Right ventricle myocardium superior (tissue), 1 donor: ENCODE data around the gene CLTCL1. TPM values are rescaled to one million over a fixed set of nuclear protein-coding genes. Genes with fewer than 3 reads are reported as not detected.
"Not testable (repeated sequence)": the region's sequence is repeated elsewhere in the genome, so short reads cannot be mapped to it uniquely, and the experiment has no call there.

Experiments
- ATAC-seq: fragments of 200-7000 bp; cut with Tn5 transposase; one replicate; pipeline ENCODE4 v1.9.1; 2020; ENCODE audit warnings: mild to moderate bottlenecking; ENCODE audit not compliant: poor library complexity
- DNase-seq: peaks from one replicate; pipeline ENCODE4 v3.0.0-alpha.2; 2020
- intact Hi-C: fragments of 100-400 bp; cut with DNase I; formaldehyde crosslinking; loops from one replicate; pipeline ENCODE4 v1.11.2; 2022
- total RNA-seq: library from RNA; stranded (reverse); fragmentation: NEBNext Ultra II Directional; extraction: Animal tissue kit (Norgen Biotek cat#: 25700); gene quantifications from one replicate; pipeline ENCODE4 v1.2.1, GENCODE V29; 2021
- donor health status: DM: no; HTN: yes; CAD: no; lungs with severe emphysema.

CLTCL1 gene
- total RNA-seq, 1 donor from 2014 or later = 9.6 TPM

DNA sequence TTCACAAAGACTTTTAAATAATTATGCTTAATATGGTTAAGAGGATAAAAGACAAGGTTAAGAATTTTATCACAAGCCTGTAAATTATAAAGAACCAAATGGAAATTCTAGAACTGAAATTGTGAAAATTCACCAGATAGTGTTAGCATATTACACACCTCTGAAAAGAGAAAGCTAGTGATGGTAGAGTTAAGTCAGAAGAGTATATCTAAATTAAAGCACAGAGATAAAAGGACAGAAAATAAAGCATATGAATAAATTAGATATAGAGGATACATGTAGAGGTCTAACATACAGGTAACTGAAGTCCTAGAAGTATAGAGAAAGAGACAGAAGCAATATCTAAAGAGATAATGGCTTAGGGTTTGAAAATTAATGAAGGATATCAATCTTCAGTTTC lies 4.2 kb upstream of the CLTCL1 start:
- ATAC-seq (no peak), DNase-seq (no peak)
- intact Hi-C loops = no loop called here

GRCh38 chr22:19292458-19293230 lies 1.1 kb upstream of the CLTCL1 start:
- intact Hi-C loops = no loop called here
- DNase-seq (peak; percentile 44), ATAC-seq (peak; percentile 13)

- intact Hi-C loops = no loop called here
- ATAC-seq (peak; percentile 59), DNase-seq (peak; percentile 69)
Measured at GRCh38 chr22:19291218-19291579, 320 bp downstream of the CLTCL1 start.

GRCh38 chr22:19290400-19291217 lies 910 bp downstream of the CLTCL1 start:
- intact Hi-C loops = no loop called here
- ATAC-seq = peak; percentile 20
- no peak for DNase-seq

DNA sequence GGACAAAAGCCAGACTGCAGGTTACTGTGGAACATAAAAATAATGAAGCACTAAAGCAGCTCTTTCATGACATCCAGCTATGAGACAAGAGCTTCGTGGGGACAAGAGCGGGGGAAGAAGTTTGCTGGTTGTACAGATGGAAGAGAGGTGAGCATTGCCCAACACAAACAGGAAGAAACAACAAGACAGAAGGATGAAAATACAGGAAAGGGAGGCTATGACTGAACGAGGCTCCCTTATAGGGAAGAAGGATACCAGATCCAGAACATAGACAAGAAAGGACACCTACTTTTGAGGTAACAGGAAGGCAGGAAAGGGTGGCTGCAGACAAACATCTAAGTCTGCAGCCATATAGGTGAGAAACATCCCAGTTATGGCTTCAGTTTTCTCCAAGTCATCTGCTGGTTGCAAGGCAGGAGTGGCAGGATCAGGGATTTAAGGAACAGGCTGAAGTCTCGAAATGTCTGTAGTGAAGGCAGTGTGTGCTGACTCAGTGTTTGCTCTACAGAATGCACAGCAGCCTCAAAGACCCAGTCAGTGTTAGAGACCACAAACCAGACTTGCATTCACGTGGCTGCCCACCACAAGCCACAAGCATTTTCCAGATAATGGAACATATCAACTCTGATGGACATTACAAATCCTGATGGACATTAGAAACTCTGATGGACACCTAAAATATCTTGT lies 1.9 kb downstream of the CLTCL1 start:
- ATAC-seq (no peak), DNase-seq (no peak)
- intact Hi-C loops = no loop called here

- no peak for DNase-seq
- intact Hi-C loops = no loop called here
- no peak for ATAC-seq
Measured at GRCh38 chr22:19287889-19288288, 3.6 kb downstream of the CLTCL1 start.

GRCh38 chr22:19287076-19287707 lies 4.3 kb downstream of the CLTCL1 start:
- ATAC-seq = no peak
- intact Hi-C loops = no loop called here
- DNase-seq = no peak

- intact Hi-C loops = no loop called here
Measured at GRCh38 chr22:19285831-19286230, 5.7 kb downstream of the CLTCL1 start.

DNA sequence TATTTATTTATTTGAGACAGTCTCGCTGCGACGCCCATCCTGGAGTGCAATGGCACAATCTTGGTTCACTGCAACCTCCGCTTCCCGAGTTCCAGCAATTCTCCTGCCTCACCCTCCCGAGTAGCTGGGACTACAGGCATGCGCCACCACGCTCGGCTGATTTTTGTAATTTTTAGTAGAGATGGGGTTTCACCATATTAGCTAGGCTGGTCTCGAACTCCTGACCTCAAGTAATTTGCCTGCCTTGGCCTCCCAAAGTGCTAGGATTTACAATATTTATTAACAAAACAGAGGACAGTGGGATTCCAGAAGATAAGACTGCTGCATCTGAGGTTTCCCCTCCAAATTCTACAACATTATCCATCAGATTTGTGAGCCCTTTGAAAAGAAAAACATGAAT lies 12.4 kb downstream of the CLTCL1 start:
- DNase-seq, ATAC-seq, intact Hi-C loops: not testable (repeated sequence)

More at GRCh38 chr22:19285831-19286230, 5.7 kb downstream of the CLTCL1 start:
- ATAC-seq (no peak), DNase-seq (no peak)

DNA sequence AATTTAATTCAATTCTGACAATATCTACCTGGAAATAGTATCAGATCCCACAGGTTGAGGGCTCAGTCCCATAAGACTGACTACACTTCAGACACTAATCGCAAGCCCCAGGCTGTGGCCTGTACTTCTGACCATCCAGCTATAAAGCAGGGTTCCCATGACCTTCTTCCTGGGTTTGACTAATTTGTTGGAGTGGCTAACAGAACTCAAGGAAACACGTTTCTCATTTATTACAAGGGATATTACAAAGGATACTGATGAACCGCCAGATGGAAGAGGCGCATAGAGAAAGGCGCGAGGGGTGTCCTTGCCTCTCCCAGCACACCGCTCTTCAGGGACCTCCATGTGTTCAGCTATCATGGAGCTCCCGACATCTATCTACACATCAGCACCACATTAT lies 13.7 kb downstream of the CLTCL1 start:
- ATAC-seq = no peak
- intact Hi-C loops = no loop called here
- no peak for DNase-seq

DNA sequence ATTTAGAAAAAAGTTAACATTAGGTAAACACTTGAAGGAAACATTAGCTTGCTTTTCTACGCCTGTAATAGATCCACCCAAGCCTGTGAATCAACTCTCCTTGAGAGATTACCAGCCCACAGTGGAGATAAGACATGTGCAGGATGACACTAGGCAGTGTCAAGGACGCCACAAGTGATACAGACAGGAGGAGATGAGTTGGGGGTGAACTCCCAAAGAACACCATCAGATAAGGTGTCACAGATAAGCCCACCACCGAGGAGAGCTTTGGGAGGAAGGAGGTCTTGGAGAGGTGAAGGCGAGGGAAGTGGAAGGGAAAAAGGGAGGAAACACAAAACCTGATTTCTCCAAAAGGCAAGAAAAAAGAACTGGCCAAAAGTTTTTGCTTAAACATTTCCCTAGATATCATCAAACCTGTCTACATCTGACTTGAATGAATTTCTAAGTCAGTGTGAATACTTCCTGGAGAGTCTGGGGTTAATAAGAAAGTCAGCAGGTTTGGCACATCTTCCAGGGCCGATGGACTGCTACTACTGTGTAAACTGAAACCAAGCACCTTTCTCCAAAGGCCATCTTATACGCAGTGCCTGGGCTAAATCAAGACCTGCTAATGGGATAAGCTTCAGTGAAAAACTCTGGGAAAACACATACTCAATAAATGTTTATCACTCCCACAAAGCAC lies 15.5 kb downstream of the CLTCL1 start:
- DNase-seq (no peak), ATAC-seq (peak; percentile 69)
- intact Hi-C loops = no loop called here

GRCh38 chr22:19275513-19275912 lies 16.0 kb downstream of the CLTCL1 start:
- intact Hi-C loops = no loop called here
- DNase-seq = no peak
- ATAC-seq = no peak

- ATAC-seq = no peak
- intact Hi-C loops = no loop called here
- DNase-seq = no peak
Measured at GRCh38 chr22:19275104-19275503, 16.4 kb downstream of the CLTCL1 start.

DNA sequence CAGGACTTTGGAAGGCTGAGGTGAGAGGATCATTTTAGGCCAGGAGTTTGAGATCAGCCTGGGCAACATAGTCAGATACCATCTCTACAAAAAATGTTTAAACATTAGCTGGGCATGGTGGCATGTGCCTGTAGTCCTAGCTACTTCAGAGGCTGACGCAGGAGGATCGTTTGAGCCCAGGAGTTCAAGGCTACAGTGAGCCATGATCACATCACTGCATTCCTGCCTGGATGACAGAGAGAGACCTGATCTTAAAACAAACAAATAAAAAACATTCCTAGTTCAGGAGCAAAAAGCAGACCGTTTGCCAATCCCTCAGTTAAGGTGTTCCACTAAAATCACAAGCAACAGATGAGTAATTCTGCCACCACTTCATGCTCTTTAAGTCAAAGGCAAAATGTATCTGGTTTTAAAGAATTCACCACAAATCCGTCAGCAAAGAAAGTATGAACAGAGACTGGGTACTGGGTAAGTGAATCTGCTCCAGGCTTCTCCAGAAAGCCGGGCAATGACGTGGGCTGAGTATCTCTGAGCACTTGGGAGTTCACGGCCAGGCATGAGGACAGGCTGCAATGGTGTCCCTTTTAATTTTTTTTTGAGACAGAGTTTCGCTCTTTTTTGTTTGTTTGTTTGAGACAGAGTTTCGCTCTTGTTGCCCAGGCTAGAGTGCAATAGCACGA lies 19.5 kb downstream of the CLTCL1 start:
- intact Hi-C loops = no loop called here
- ATAC-seq = no peak

DNA sequence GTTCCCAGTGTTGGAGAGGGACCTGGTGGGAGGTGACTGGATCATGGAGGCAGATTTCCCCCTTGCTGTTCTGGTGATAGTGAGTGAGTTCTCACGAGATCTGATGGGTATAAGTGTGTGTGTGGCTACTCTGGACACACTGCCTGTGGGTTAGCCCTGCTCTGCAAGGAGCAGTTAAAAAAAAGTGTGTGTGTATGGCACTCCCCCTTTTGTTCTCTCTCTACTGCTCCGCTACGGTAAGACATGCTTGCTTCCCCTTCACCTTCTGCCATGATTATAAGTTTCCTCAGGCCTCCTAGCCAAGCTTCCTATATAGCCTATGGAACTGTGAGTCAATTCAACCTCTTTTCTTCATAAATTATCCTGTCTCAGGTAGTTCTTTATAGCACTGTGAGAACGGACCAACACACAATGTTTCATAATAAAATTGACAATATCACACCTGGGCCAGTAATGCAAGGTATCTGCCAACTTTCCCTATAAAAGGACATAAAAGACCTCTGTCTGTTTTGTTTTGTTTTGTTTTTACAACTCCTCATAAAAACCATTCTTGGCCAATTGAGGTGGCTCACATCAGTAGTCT lies 20.2 kb downstream of the CLTCL1 start:
- DNase-seq (no peak), ATAC-seq (no peak)
- intact Hi-C loops = no loop called here

More for the DNA sequence above, 19.5 kb downstream of the CLTCL1 start:
- no peak for DNase-seq

DNA sequence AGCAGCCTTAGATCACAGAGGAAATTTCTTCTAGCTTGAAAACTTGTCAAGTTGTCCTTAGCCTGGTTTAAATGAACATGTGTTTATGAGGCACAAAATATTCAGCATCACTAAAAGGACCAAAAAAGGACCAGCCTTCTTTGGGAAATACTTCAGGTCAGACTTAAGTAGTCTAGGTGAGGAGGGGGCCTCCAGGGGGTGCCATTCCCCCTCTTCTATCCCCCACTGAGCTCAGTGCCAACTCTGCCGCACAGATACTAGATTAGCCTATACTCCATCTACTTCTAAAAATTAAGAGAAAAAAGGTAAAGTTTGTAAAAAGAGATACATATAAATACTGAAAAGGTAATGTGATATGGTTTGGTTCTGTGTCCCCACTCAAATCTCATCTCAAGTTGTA lies 20.6 kb downstream of the CLTCL1 start:
- no peak for ATAC-seq
- DNase-seq = no peak
- intact Hi-C loops = no loop called here

GRCh38 chr22:19266547-19267086 lies 24.9 kb downstream of the CLTCL1 start:
- ATAC-seq = no peak
- intact Hi-C loops = no loop called here

More at GRCh38 chr22:19266547-19267086, 24.9 kb downstream of the CLTCL1 start:
- DNase-seq = no peak
